Amniotic stem cell (primary cell): ENCODE results near the gene JPT1.
"Not testable (repeated sequence)": the region's sequence is repeated elsewhere in the genome, so short reads cannot be mapped to it uniquely, and the experiment has no call there.

Source experiments
- DNase-seq: peaks from one replicate; lab custom pipeline; 2025; lab: John Stamatoyannopoulos, UW

Gene JPT1

DNA sequence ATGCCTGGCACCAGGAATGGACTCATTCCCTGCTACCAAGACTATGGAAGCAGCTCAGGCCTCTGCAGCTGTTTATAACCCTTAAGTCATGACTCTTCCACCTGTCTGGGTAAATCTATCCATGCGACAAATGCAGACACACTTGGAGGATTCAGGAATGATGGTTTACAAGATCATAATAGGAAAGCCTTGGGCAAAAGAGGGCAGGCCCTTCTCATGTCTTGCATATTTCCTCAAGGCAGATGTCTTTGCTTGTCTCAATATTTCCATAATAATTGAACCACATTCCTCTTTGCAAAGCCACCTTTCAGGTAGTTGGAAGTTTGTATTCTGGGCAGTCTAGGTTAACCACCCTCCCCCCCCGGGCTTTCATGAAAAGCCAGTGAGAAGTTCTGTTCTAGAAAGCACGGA lies 884 bp upstream of the JPT1 start:
- DNase-seq: no peak

DNA sequence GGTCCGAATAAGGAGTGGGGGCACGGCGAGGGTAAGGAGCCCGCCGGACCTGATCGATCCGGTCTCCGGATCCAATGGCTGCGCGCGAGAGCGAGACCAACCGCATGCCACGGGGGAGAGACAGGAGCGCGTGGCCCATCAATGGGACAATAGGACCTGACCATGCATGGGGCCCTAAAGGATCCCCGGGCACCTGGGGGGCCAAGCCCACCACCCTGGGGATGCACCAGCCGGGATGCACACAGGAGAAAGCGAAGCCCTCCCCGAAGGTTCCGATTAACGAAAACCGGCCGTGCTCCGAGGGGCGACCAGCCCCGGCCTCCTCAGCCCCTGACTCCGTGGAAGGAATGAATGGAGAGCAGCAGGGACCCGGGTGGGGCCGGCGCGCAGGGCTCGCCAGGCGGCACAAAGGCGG lies 525 bp downstream of the JPT1 start:
- DNase-seq: no peak

DNA sequence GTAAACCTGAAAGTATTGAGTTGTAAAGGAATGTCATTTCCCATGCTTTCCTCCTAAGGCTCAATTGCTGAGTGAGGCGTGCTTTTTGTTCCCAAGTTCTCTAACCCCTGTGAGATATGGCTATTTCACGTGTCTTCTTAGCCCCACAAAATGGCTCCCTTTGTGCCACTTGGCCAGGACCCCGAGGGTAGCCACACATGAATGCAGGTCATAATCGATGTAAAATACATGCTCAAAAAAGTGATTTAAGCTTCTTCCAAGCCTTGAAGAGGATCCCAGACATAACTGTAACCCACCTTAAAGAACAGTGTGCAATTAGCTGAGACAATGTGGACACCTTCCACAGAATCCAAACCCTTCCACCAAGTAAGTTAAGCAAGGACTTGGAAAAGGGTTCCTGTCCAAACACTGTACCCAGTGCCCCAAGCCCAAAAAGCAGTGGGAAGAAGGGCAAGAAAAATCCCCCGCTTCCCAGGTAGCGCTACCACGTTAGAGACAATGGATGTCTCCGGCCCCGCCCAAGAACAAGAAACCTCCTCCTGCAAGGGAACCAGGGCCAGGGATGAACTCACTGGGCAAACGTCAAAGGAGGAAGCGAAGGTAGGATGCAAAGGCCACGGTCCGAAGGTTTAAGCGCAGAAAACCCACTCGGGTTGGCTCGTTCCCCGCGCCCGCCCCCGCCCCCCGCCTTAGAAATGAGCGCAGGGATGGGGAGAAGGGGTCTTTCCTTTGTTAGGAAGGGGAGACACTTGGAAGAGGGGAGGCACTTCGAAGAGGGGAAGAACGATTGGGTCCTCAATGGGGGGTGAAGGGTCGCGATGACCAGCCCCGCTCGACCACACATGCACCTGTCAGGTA lies 1.2 kb downstream of the JPT1 start:
- DNase-seq: no peak

GRCh38 chr17:75152523-75152921 lies 1.8 kb downstream of the JPT1 start:
- no peak for DNase-seq

DNA sequence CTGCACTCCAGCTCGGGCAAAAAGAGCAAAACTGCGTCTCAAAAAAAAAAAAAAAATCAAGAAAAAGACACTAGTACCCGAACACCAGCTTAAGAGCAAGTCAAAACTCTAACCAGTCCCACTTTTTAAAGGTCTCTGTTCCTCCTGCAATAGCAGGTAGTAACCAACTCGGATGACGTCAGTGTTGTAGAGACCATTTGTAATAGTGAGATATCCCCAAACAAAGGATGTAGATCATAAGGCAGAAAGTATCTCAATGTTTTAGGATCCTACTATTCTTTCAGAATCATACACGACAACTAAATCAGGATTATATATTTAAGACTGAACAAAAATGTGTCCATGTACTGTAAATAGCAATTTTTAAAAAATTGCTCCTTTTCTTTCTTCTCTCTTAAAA lies 2.4 kb downstream of the JPT1 start:
- DNase-seq: no peak

DNA sequence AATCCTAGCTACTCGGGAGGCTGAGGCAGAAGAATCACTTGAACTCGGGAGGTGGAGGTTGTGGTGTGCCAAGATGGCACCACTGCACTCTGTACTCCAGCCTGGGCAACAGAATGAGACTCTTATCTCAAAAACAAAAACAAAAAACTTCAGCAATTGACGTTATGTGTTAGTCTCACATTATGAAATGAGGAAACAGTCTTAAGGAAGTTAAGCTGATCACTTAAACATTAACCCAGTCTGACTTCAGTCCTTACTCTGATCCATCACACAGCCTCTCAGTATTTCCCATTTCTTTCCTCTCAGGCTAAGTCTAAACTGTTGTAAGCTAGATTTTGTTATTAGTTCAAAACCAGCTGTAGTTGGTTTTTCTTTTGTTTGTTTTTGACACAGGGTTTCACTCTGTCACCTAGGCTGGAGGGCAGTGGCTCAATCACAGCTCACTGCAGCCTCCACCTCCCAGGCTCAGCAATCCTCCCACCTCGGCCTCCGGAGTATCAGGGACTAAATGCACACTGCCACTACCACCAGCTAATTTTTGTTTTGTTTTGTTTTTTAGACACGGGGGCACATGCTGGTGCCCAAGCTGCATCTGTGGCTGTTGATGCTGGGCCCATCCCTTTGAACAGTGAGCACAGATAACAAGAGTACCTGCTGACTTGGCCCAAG lies 6.3 kb downstream of the JPT1 start:
- no peak for DNase-seq

GRCh38 chr17:75146592-75146991 lies 7.7 kb downstream of the JPT1 start:
- DNase-seq: no peak

- no peak for DNase-seq
These were observed 9.3 kb downstream of the JPT1 start for GRCh38 chr17:75144816-75145512.

DNA sequence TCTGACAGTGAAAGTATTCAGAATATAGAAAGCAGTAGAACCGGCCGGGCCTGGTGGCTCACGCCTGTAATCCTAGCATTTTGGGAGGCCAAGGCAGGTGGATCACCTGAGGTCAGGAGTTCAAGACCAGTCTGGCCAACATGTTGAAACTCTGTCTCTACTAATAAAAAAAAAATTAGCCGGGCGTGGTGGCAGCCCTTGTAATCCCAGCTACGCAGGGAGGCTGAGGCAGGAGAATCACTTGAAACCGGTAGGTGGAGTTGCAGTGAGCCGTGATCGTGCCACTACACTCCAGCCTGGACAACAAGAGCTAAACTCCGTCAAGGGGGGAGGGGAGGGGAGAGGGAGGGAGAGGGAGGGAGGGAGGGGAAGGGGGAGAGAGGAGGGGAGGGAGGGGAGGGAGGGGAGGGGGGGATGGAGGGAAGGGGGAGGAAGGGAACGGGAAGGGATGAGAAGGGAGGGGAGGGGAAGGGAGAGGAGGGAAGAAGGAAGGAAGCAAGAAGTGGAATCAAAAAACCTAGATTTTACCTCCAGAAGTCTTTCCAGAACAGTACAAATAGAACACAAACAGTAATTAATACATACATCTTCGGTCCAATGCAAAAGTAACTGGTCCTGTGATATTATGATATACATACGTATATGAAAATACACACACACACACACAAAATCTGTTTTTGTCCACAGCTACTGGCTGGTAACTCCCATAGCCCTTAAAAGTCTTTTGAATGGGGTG lies 11.9 kb downstream of the JPT1 start:
- no peak for DNase-seq

DNA sequence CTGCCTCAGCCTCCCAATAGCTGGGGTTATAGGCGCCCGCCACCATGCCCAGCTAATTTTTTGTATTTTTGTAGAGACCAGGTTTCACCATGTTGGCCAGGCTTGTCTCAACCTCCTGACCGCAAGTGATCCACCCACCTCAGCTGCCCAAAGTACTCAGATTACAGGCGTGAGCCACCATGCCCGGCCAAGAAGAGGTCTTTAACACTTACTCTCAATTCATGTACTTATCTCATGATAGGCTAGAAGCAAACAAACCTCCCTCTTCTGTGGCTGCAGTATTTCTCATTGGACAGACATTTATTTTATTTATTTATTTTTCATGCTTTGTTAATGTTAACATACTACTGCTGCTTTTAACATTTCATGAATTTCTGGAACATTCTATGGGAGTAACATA lies 15.8 kb downstream of the JPT1 start:
- no peak for DNase-seq

DNA sequence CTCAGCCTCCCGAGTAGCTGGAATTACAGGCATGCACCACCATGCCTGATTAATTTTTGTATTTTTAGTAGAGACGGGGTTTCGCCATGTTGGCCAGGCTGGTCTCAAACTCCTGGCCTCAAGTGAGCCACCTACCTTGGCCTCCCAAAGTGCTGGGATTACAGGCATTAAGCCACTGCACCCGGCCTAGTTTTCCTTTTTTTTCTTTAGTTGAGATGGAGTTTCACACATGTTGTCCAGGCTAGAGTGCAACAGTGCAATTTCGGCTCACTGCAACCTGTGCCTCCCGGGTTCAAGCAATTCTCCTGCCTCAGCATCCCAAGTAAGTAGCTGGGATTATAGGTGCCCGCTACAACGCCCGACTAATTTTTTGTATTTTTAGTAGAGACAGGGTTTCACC lies 16.6 kb downstream of the JPT1 start:
- DNase-seq: not testable (repeated sequence)

DNA sequence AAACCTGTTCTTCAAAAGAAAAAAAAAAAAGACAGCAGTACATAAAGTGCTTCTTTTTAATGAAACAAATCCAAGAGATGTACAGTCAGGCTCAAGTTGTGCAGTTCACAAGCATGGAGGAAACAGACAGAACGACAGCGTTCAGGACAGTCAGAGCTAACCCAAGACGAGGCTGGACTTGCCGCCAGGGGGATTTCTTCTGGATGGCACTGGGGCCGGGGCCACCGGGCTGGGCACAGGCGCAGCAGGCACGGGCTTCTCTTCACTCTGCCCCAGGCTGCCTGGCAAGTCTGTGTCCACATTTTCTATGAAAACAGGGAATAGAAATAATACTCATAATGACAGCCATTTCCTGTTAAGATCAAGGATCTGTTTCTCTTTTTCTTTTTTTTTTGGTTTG lies 18.4 kb downstream of the JPT1 start:
- no peak for DNase-seq

- DNase-seq: no peak
These were observed 18.9 kb downstream of the JPT1 start for GRCh38 chr17:75135452-75135851.

DNA sequence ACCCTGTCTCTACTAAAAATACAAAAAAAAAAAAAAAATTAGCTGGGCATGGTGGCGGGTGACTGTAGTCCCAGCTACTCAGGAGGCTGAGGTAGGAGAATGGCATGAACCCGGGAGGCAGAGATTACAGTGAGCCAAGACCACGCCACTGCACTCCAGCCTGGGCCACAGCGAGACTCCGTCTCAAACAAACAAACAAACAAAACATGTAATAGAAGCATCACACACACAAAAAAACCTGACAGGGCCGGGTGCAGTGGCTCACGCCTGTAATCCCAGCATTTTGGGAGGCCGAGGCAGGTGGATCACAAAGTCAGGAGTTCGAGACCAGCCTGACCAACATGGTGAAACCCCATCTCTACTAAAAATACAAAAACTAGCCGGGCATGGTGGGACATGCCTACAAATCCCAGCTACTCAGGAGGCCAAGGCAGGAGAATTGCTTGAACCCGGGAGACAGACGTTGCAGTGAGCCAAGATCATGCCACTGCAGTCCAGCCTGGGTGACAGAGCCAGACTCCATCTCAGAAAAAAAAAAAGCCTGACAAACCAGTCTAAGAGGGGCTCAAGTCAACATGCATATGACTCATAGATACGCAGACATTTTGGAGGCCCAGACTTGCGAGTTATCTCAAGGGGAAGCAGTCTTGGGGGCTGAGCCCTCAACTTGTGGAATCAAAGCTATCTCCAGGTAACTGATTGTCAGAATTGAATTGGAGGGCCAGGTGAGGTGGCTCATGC lies 20.5 kb downstream of the JPT1 start:
- not testable (repeated sequence) for DNase-seq

DNA sequence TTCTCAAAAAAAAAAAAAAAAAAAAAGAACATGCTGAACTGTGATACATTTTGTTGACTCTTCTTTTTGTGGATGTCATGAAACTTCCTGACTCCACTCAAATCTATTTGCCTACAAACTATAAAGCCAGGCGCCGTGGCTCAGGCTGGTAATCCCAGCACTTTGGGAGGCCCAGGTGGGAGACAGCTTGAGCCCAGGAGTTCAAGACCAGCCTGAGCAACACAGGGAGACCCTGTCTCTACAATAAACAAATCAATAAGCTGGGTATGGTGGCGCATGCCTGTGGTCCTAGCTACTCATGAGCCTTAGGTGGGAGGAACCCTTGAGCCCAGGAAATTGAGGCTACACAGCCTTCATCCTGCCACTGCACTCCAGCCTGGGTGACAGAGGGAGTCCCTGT lies 21.3 kb downstream of the JPT1 start:
- DNase-seq: no peak

- not testable (repeated sequence) for DNase-seq
These were observed 22.0 kb downstream of the JPT1 start for GRCh38 chr17:75132018-75133000.

DNA sequence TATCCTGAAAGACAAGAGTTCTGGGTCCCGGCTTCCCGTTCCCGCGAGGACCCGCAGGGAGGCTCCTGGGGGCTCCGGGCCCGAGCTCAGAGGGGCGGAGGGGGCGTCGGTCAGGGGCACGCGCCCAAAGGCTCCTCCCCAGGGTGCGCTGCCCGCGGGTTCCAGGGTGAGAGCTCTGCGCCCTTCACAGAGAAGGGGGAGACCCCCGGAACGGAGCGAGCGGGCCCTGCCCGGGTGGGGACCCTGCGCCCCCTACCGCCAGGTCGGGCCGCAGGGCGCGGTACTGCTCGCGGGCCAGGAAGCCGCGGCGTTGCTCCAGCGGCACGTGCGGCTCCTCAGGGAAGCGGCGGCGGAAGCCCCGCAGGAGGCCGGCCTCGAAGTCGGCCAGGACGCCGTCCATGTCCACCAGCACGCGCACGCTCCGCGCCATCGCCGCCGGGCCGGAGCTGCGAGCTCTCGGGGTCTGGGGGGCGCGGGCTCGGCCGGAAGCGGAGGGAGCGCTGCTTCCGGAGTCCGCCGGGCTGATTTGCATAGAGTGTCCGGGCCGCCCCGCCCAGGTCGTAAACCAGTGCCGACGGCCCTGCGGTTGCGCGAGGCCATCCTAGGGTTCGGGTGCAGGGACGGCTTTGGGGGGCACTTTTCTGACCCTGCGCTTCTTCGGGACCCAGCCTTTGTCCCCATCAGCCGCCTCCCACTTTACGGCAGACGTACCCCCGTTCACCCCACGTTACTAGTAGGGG lies 22.9 kb downstream of the JPT1 start, which contains the start of gene NT5C:
NT5C (minus strand) TSS at position 465 of the 740 bp plus-strand sequence; CDS start at position 430, 35 bp downstream.
- DNase-seq: no peak

DNA sequence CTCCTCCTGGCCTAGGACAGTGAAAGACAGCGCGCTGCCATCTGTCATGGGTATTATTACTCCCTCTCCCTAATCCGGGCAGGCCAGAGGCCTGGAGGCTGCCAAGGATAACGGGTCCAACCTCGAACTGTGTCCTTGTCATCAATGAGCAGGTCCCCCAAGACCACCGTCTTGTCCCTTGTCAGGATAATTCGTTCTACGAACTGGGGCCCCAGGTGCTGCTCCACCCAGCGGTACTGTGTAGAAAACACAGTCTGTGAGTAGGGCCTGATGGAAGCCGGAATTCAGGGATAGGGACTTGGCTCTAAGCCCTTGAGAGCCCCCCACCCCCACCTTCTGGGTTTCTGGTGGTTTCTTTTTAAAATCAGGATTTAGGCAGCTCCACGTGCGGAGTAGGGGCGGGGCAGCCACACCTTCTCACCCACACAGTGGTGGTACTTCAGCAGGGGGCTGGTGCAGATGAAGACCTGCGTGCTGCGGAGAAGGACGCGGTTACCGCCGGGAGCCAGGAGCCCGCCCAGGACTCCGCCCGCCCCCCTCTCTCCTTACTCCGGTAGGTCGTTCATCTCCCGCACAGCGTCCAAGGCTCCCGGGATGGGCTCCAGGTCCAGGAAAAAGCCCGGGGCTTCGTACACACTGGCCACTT lies 23.6 kb downstream of the JPT1 start:
- DNase-seq: peak; percentile 41
